ENCODE data around the gene KANK3.
A peak's percentile ranks its signal among the peaks of the same experiment; 100 is the strongest.
"Not testable (repeated sequence)": the region's sequence is repeated elsewhere in the genome, so short reads cannot be mapped to it uniquely, and the experiment has no call there.

KANK3 gene

GRCh38 chr19:8319807-8320520, 23.1 kb downstream of the KANK3 start:
- Histone ChIP-seq H3K27me3 (ENCODE audit: control insufficient read depth, insufficient read depth, low read length) (no peaks in the 10 kb centered on the region), H3K9ac (ENCODE audit: low read length) (peak overlapping the region; percentile 98), H3K4me1 (ENCODE audit: control insufficient read depth, insufficient read depth, low read length) (peaks cover 24% of the 10 kb centered on the region), H3K36me3 (ENCODE audit: control insufficient read depth, insufficient read depth, low read length) (no peaks in the 10 kb centered on the region), H3K4me3 (ENCODE audit: low read length) (peak overlapping the region; percentile 99), H3K9me3 (ENCODE audit: control insufficient read depth, low read length) (no peaks in the 10 kb centered on the region)

GRCh38 chr19:8318835-8319234, 24.2 kb downstream of the KANK3 start:
- not testable (repeated sequence) for H3K9me3 ChIP-seq (ENCODE audit: control insufficient read depth, low read length); H3K36me3 ChIP-seq (ENCODE audit: control insufficient read depth, insufficient read depth, low read length); H3K27me3 ChIP-seq (ENCODE audit: control insufficient read depth, insufficient read depth, low read length); H3K9ac ChIP-seq (ENCODE audit: low read length); H3K4me3 ChIP-seq (ENCODE audit: low read length)
- H3K4me1 ChIP-seq (ENCODE audit: control insufficient read depth, insufficient read depth, low read length): peaks cover 24% of the 10 kb centered on the region

- no peaks in the 10 kb centered on the region for H3K36me3 ChIP-seq (ENCODE audit: control insufficient read depth, insufficient read depth, low read length)
Measured at GRCh38 chr19:8316351-8317125, 26.5 kb downstream of the KANK3 start.

GRCh38 chr19:8314981-8315640, 28.0 kb downstream of the KANK3 start:
- not testable (repeated sequence) for H3K36me3 ChIP-seq (ENCODE audit: control insufficient read depth, insufficient read depth, low read length); H3K27me3 ChIP-seq (ENCODE audit: control insufficient read depth, insufficient read depth, low read length); H3K4me3 ChIP-seq (ENCODE audit: low read length)

More at GRCh38 chr19:8316351-8317125, 26.5 kb downstream of the KANK3 start:
- no peak overlapping the region for H3K4me3 ChIP-seq (ENCODE audit: low read length)
- H3K4me1 ChIP-seq (ENCODE audit: control insufficient read depth, insufficient read depth, low read length): peaks cover 17% of the 10 kb centered on the region
- no peak overlapping the region for H3K9ac ChIP-seq (ENCODE audit: low read length)
- no peaks in the 10 kb centered on the region for H3K27me3 ChIP-seq (ENCODE audit: control insufficient read depth, insufficient read depth, low read length)
- H3K9me3 ChIP-seq (ENCODE audit: control insufficient read depth, low read length): no peaks in the 10 kb centered on the region

GRCh38 chr19:8311461-8312260, 31.4 kb downstream of the KANK3 start:
- peak overlapping the region; percentile 28 for H3K9ac ChIP-seq (ENCODE audit: low read length)
- H3K4me3 ChIP-seq (ENCODE audit: low read length): no peak overlapping the region
- H3K4me1 ChIP-seq (ENCODE audit: control insufficient read depth, insufficient read depth, low read length): peaks cover 31% of the 10 kb centered on the region
- no peaks in the 10 kb centered on the region for H3K9me3 ChIP-seq (ENCODE audit: control insufficient read depth, low read length)
- H3K27me3 ChIP-seq (ENCODE audit: control insufficient read depth, insufficient read depth, low read length): no peaks in the 10 kb centered on the region
- H3K36me3 ChIP-seq (ENCODE audit: control insufficient read depth, insufficient read depth, low read length): no peaks in the 10 kb centered on the region

More at GRCh38 chr19:8314981-8315640, 28.0 kb downstream of the KANK3 start:
- H3K9ac ChIP-seq (ENCODE audit: low read length); H3K9me3 ChIP-seq (ENCODE audit: control insufficient read depth, low read length): not testable (repeated sequence)
- H3K4me1 ChIP-seq (ENCODE audit: control insufficient read depth, insufficient read depth, low read length): peaks cover 16% of the 10 kb centered on the region

GRCh38 chr19:8310342-8311055, 32.6 kb downstream of the KANK3 start:
- no peak overlapping the region for H3K4me3 ChIP-seq (ENCODE audit: low read length)
- no peaks in the 10 kb centered on the region for H3K9me3 ChIP-seq (ENCODE audit: control insufficient read depth, low read length)
- H3K4me1 ChIP-seq (ENCODE audit: control insufficient read depth, insufficient read depth, low read length): peaks cover 36% of the 10 kb centered on the region
- H3K9ac ChIP-seq (ENCODE audit: low read length): no peak overlapping the region
- H3K36me3 ChIP-seq (ENCODE audit: control insufficient read depth, insufficient read depth, low read length): no peaks in the 10 kb centered on the region
- no peaks in the 10 kb centered on the region for H3K27me3 ChIP-seq (ENCODE audit: control insufficient read depth, insufficient read depth, low read length)

- Histone ChIP-seq H3K4me3 (ENCODE audit: low read length) (no peak overlapping the region), H3K36me3 (ENCODE audit: control insufficient read depth, insufficient read depth, low read length) (no peaks in the 10 kb centered on the region), H3K9me3 (ENCODE audit: control insufficient read depth, low read length) (no peaks in the 10 kb centered on the region), H3K4me1 (ENCODE audit: control insufficient read depth, insufficient read depth, low read length) (peaks cover 36% of the 10 kb centered on the region), H3K9ac (ENCODE audit: low read length) (no peak overlapping the region), H3K27me3 (ENCODE audit: control insufficient read depth, insufficient read depth, low read length) (no peaks in the 10 kb centered on the region)
Measured at GRCh38 chr19:8308891-8309291, 34.2 kb downstream of the KANK3 start.

- H3K9me3 ChIP-seq (ENCODE audit: control insufficient read depth, low read length): no peaks in the 10 kb centered on the region
- no peaks in the 10 kb centered on the region for H3K36me3 ChIP-seq (ENCODE audit: control insufficient read depth, insufficient read depth, low read length)
- peak within 1 kb of the TSS; percentile 27 for H3K4me3 ChIP-seq (ENCODE audit: low read length)
- H3K9ac ChIP-seq (ENCODE audit: low read length): peak within 1 kb of the TSS; percentile 41
- H3K27me3 ChIP-seq (ENCODE audit: control insufficient read depth, insufficient read depth, low read length): no peaks in the 10 kb centered on the region
- H3K4me1 ChIP-seq (ENCODE audit: control insufficient read depth, insufficient read depth, low read length): peaks cover 36% of the 10 kb centered on the region
Measured at GRCh38 chr19:8307965-8308866, 34.8 kb downstream of the KANK3 start, which contains the start of gene CD320. TSS of gene CD320 (minus strand) at chr19:8308358. CDS start at chr19:8308290, 68 bp downstream.

GRCh38 chr19:8307400-8307964, 35.6 kb downstream of the KANK3 start:
- H3K4me3 ChIP-seq (ENCODE audit: low read length): peak overlapping the region; percentile 27
- H3K9ac ChIP-seq (ENCODE audit: low read length): peak overlapping the region; percentile 41
- no peaks in the 10 kb centered on the region for H3K27me3 ChIP-seq (ENCODE audit: control insufficient read depth, insufficient read depth, low read length)
- H3K36me3 ChIP-seq (ENCODE audit: control insufficient read depth, insufficient read depth, low read length): no peaks in the 10 kb centered on the region
- no peaks in the 10 kb centered on the region for H3K9me3 ChIP-seq (ENCODE audit: control insufficient read depth, low read length)
- peaks cover 36% of the 10 kb centered on the region for H3K4me1 ChIP-seq (ENCODE audit: control insufficient read depth, insufficient read depth, low read length)

- no peaks in the 10 kb centered on the region for H3K36me3 ChIP-seq (ENCODE audit: control insufficient read depth, insufficient read depth, low read length)
- H3K27me3 ChIP-seq (ENCODE audit: control insufficient read depth, insufficient read depth, low read length): no peaks in the 10 kb centered on the region
- peaks cover 27% of the 10 kb centered on the region for H3K4me1 ChIP-seq (ENCODE audit: control insufficient read depth, insufficient read depth, low read length)
- no peak overlapping the region for H3K4me3 ChIP-seq (ENCODE audit: low read length)
- H3K9me3 ChIP-seq (ENCODE audit: control insufficient read depth, low read length): no peaks in the 10 kb centered on the region
- H3K9ac ChIP-seq (ENCODE audit: low read length): peak overlapping the region; percentile 12
Measured at GRCh38 chr19:8306235-8307054, 36.6 kb downstream of the KANK3 start.

Measured in mucosa of stomach (tissue), 1 donor.